ENCODE data around the gene ACLY.
"Not testable (repeated sequence)": the region's sequence is repeated elsewhere in the genome, so short reads cannot be mapped to it uniquely, and the experiment has no call there.

The ACLY gene

GRCh38 chr17:41948762-41949460 is 30.2 kb upstream of the ACLY start:
- Mint-ChIP-seq H3K27me3 (no peaks in the 10 kb centered on the region), H3K4me1 (no peaks in the 10 kb centered on the region), H3K36me3 (ENCODE audit: low read depth) (no peaks in the 10 kb centered on the region), H3K4me3 (no peak overlapping the region), H3K9me3 (no peaks in the 10 kb centered on the region), H3K27ac (no peak overlapping the region)
- no peak for DNase-seq
- ATAC-seq: no peak

GRCh38 chr17:41944943-41945342 is 26.2 kb upstream of the ACLY start:
- no peaks in the 10 kb centered on the region for H3K27me3 Mint-ChIP-seq
- DNase-seq (no peak), ATAC-seq (no peak)
- no peaks in the 10 kb centered on the region for H3K4me1 Mint-ChIP-seq
- H3K27ac Mint-ChIP-seq: no peak overlapping the region
- H3K9me3 Mint-ChIP-seq: no peaks in the 10 kb centered on the region
- no peaks in the 10 kb centered on the region for H3K36me3 Mint-ChIP-seq (ENCODE audit: low read depth)
- H3K4me3 Mint-ChIP-seq: no peak overlapping the region

GRCh38 chr17:41943492-41943891 is 24.7 kb upstream of the ACLY start:
- no peak overlapping the region for H3K27ac Mint-ChIP-seq
- ATAC-seq (no peak), DNase-seq (no peak)
- H3K27me3 Mint-ChIP-seq: no peaks in the 10 kb centered on the region
- H3K36me3 Mint-ChIP-seq (ENCODE audit: low read depth): no peaks in the 10 kb centered on the region
- no peaks in the 10 kb centered on the region for H3K4me1 Mint-ChIP-seq
- H3K4me3 Mint-ChIP-seq: no peak overlapping the region
- no peaks in the 10 kb centered on the region for H3K9me3 Mint-ChIP-seq

DNA sequence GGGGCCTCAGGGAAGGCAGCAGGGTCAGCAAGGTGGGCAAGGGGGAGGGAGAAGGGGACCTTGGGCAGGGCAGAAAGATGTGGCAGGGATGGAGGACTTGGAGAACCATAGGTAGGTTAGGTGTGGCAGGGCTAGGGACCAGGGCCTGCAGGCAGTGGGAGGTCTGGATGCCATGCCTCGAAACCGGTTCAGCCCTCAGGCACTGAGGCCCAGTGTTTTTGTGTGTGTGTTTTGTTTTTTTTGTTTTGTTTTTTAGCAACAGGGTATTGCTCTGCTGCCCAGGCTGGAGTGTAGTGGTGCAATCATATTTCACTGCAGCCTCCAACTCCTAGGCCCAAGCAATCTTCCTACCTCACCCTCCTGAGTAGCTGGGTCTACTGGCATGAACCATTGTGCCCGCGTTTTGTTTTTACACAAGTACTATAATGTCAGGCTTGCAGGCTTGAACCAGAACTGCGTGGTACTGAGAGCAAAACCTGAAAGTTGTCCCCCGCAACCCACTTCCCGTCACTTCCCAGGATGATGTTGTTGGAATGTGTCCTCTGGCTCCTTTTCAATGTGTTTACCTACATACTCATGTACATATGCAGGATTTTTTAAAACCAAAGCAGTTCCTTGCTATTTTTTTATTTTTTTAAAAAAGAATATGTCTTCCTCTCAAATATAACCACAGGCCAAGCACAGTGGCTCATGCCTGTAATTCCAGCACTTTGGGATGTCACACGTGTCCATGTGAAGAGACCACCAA is 24.0 kb upstream of the ACLY start:
- Mint-ChIP-seq H3K4me1 (no peaks in the 10 kb centered on the region), H3K36me3 (ENCODE audit: low read depth) (no peaks in the 10 kb centered on the region), H3K27ac (no peak overlapping the region)

GRCh38 chr17:41941168-41941567 is 22.4 kb upstream of the ACLY start:
- H3K36me3 Mint-ChIP-seq (ENCODE audit: low read depth): no peaks in the 10 kb centered on the region
- ATAC-seq (no peak), DNase-seq (no peak)
- H3K4me3 Mint-ChIP-seq: no peak overlapping the region
- H3K27ac Mint-ChIP-seq: no peak overlapping the region
- no peaks in the 10 kb centered on the region for H3K27me3 Mint-ChIP-seq
- H3K4me1 Mint-ChIP-seq: no peaks in the 10 kb centered on the region
- H3K9me3 Mint-ChIP-seq: no peaks in the 10 kb centered on the region

More for the DNA sequence above, 24.0 kb upstream of the ACLY start:
- Mint-ChIP-seq H3K9me3 (no peaks in the 10 kb centered on the region), H3K27me3 (no peaks in the 10 kb centered on the region), H3K4me3 (no peak overlapping the region)
- no peak for ATAC-seq
- DNase-seq: no peak

GRCh38 chr17:41939693-41940090 is 20.9 kb upstream of the ACLY start:
- Mint-ChIP-seq H3K36me3 (ENCODE audit: low read depth) (no peaks in the 10 kb centered on the region), H3K27ac (no peak overlapping the region), H3K9me3 (no peaks in the 10 kb centered on the region), H3K4me1 (no peaks in the 10 kb centered on the region), H3K27me3 (no peaks in the 10 kb centered on the region), H3K4me3 (no peak overlapping the region)
- no peak for DNase-seq
- no peak for ATAC-seq

GRCh38 chr17:41939044-41939692 is 20.4 kb upstream of the ACLY start:
- Mint-ChIP-seq H3K27ac (no peak overlapping the region), H3K27me3 (no peaks in the 10 kb centered on the region), H3K36me3 (ENCODE audit: low read depth) (no peaks in the 10 kb centered on the region), H3K4me3 (no peak overlapping the region), H3K4me1 (no peaks in the 10 kb centered on the region), H3K9me3 (no peaks in the 10 kb centered on the region)
- DNase-seq (no peak), ATAC-seq (no peak)

GRCh38 chr17:41937970-41938954 is 19.5 kb upstream of the ACLY start:
- Mint-ChIP-seq H3K4me3 (no peak overlapping the region), H3K4me1 (no peaks in the 10 kb centered on the region), H3K9me3 (no peaks in the 10 kb centered on the region), H3K27ac (no peak overlapping the region), H3K27me3 (no peaks in the 10 kb centered on the region), H3K36me3 (ENCODE audit: low read depth) (no peaks in the 10 kb centered on the region)
- ATAC-seq (no peak), DNase-seq (no peak)

GRCh38 chr17:41935641-41936040 is 16.9 kb upstream of the ACLY start:
- Mint-ChIP-seq H3K4me1 (peaks cover 6% of the 10 kb centered on the region), H3K36me3 (ENCODE audit: low read depth) (no peaks in the 10 kb centered on the region), H3K27me3 (no peaks in the 10 kb centered on the region), H3K9me3 (no peaks in the 10 kb centered on the region), H3K4me3 (no peak overlapping the region), H3K27ac (no peak overlapping the region)
- ATAC-seq (no peak), DNase-seq (no peak)

- Mint-ChIP-seq H3K4me3 (no peak overlapping the region), H3K27me3 (no peaks in the 10 kb centered on the region), H3K27ac (no peak overlapping the region), H3K36me3 (ENCODE audit: low read depth) (no peaks in the 10 kb centered on the region), H3K4me1 (peaks cover 24% of the 10 kb centered on the region), H3K9me3 (no peaks in the 10 kb centered on the region)
- ATAC-seq (no peak), DNase-seq (no peak)
These were observed 14.2 kb upstream of the ACLY start for GRCh38 chr17:41932816-41933389.

DNA sequence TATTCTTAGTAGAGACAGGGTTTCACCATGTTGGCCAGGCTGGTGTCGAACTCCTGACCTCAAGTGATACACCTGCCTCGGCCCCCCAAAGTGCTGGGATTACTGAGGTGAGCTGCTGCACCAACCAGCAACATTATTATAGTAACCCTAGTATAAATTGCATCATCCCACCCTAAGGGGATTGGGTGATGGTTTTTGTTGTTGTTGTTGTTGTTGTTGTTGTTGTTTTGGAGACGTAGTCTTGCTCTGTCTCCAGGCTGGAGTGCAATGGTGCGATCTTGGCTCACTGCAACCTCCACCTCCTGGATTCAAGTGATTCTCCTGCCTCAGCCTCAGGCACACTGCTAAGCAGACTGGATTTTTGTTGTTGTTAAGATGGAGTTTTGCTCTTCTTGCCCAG is 13.0 kb upstream of the ACLY start:
- not testable (repeated sequence) for H3K27me3 Mint-ChIP-seq; H3K27ac Mint-ChIP-seq; DNase-seq; ATAC-seq; H3K36me3 Mint-ChIP-seq (ENCODE audit: low read depth); H3K9me3 Mint-ChIP-seq
- Mint-ChIP-seq H3K4me3 (peak overlapping the region; percentile 26), H3K4me1 (peaks cover 24% of the 10 kb centered on the region)

- not testable (repeated sequence) for H3K27me3 Mint-ChIP-seq; H3K9me3 Mint-ChIP-seq; H3K36me3 Mint-ChIP-seq (ENCODE audit: low read depth); DNase-seq
- Mint-ChIP-seq H3K27ac (peak overlapping the region; percentile 93), H3K4me3 (peak overlapping the region; percentile 96), H3K4me1 (peaks cover 24% of the 10 kb centered on the region)
- peak; percentile 21 for ATAC-seq
These were observed 12.0 kb upstream of the ACLY start for GRCh38 chr17:41930833-41931156.

DNA sequence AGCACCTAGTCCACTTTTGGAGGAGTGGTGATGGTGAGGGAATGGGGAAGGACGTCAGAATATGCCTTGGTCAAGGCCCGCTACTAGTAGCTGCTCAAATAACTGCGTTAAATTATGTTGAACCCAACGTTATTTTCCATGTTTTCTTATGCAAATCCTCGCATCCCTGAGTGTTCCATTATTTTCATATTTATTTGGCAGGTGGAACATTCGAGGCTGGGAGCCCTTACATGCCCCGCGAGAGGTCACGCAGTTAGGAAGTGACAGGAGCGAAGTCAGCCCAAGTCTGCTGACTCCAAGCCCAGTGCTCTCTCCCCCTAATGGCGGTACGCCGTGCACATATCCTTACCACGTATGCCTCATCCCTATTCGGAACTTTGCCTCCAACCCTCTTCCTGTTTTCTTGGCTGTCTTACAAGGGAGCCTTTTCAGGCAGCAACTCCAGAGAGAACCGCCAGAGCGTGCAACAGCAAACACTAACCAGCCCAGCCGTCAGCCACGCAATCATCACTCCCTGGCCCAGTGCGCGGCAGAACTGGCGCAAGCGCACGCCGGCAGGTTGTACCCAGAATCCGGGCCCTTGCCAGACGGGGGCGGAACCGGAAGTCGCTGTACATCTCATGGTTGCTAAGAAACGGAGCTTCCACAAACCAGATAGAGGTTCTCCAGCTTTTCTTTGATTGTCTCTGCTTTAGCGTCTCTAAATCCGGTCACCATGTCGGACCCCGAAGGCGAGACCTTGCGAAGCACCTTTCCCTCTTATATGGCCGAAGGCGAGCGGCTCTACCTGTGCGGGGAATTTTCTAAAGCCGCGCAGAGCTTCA is 11.5 kb upstream of the ACLY start, which contains the start of gene ODAD4:
Gene ODAD4, plus strand, starts transcription at position 609 of the 824 bp plus-strand sequence. Its CDS starts 107 bp downstream, at position 716.
- peaks cover 24% of the 10 kb centered on the region for H3K4me1 Mint-ChIP-seq
- no peaks in the 10 kb centered on the region for H3K36me3 Mint-ChIP-seq (ENCODE audit: low read depth)
- H3K9me3 Mint-ChIP-seq: no peaks in the 10 kb centered on the region
- H3K27ac Mint-ChIP-seq: peak within 1 kb of the TSS; percentile 93
- H3K27me3 Mint-ChIP-seq: no peaks in the 10 kb centered on the region
- ATAC-seq (peak; percentile 99), DNase-seq (peak; percentile 96)
- H3K4me3 Mint-ChIP-seq: peak within 1 kb of the TSS; percentile 96

Measured in activated naive CD8-positive, alpha-beta T cell treated with anti-CD3 and anti-CD28 coated beads, Interleukin-2, amount 50 U/mL, for 24 hours (primary cell).